IPS-15b (cell line): ENCODE measurements around the gene FAT4.

Source experiments
- H3K27me3 ChIP-seq: one replicate; pipeline ENCODE4 v1.6.1; 2013; ENCODE audit warnings: low read length; ENCODE audit not compliant: control insufficient read depth, insufficient read depth
- H3K36me3 ChIP-seq: one replicate; pipeline ENCODE4 v1.6.1; 2013; ENCODE audit warnings: low read length; ENCODE audit not compliant: control insufficient read depth, insufficient read depth
- H3K4me1 ChIP-seq: one replicate; pipeline ENCODE4 v1.6.1; 2013; ENCODE audit warnings: mild to moderate bottlenecking, low read length; ENCODE audit not compliant: control insufficient read depth, insufficient read depth
- H3K4me3 ChIP-seq: one replicate; pipeline ENCODE4 v1.5.1; 2013; ENCODE audit warnings: low read depth, low read length
- H3K9ac ChIP-seq: one replicate; pipeline ENCODE4 v1.6.1; 2013; ENCODE audit warnings: low read depth, mild to moderate bottlenecking, low read length
- H3K9me3 ChIP-seq: one replicate; pipeline ENCODE4 v1.6.1; 2013; ENCODE audit warnings: mild to moderate bottlenecking, low read length; ENCODE audit not compliant: control insufficient read depth, insufficient read depth

Gene FAT4

DNA sequence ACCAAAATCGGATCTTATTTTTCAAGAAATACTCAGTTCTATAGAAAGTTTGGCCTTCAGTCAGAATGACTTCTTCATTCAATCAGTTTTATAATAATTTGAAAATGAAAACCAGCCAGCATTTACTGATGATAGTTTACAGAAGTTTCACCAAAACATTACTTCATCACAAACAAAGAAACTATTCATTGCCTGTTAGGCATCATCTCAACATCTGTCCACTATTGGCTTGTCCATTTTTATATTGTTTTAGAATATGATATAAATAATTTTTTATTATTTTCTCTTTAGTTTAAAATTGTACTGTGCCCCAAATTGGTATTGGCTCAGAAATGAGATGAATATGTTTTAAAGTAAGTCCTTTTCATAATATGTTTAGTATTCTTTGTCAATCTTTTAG is 38.4 kb downstream of the FAT4 start:
- Histone ChIP-seq H3K9me3 (no peaks in the 10 kb centered on the region), H3K9ac (no peak overlapping the region), H3K36me3 (no peaks in the 10 kb centered on the region), H3K4me3 (no peak overlapping the region), H3K27me3 (no peaks in the 10 kb centered on the region), H3K4me1 (peaks cover 6% of the 10 kb centered on the region)

- H3K9me3 ChIP-seq, result no peaks in the 10 kb centered on the region
- no peaks in the 10 kb centered on the region for H3K36me3 ChIP-seq
- no peaks in the 10 kb centered on the region for H3K27me3 ChIP-seq
- no peak overlapping the region for H3K4me3 ChIP-seq
- no peak overlapping the region for H3K9ac ChIP-seq
- peaks cover 21% of the 10 kb centered on the region for H3K4me1 ChIP-seq
Measured at GRCh38 chr4:125355791-125356190, 41.0 kb downstream of the FAT4 start.

- no peaks in the 10 kb centered on the region for H3K27me3 ChIP-seq
- H3K36me3 ChIP-seq, result no peaks in the 10 kb centered on the region
- no peaks in the 10 kb centered on the region for H3K9me3 ChIP-seq
- H3K9ac ChIP-seq, result no peak overlapping the region
- no peak overlapping the region for H3K4me3 ChIP-seq
- peaks cover 21% of the 10 kb centered on the region for H3K4me1 ChIP-seq
Measured at GRCh38 chr4:125357675-125358074, 42.9 kb downstream of the FAT4 start.

- Histone ChIP-seq H3K27me3 (no peaks in the 10 kb centered on the region), H3K4me3 (peak overlapping the region; percentile 30), H3K9me3 (no peaks in the 10 kb centered on the region), H3K9ac (no peak overlapping the region), H3K36me3 (no peaks in the 10 kb centered on the region), H3K4me1 (peaks cover 21% of the 10 kb centered on the region)
Measured at GRCh38 chr4:125358453-125358852, 43.7 kb downstream of the FAT4 start.

- Histone ChIP-seq H3K36me3 (no peaks in the 10 kb centered on the region), H3K4me1 (peaks cover 21% of the 10 kb centered on the region), H3K9me3 (no peaks in the 10 kb centered on the region), H3K4me3 (no peak overlapping the region), H3K27me3 (no peaks in the 10 kb centered on the region), H3K9ac (no peak overlapping the region)
Measured at GRCh38 chr4:125359363-125359762, 44.6 kb downstream of the FAT4 start.

DNA sequence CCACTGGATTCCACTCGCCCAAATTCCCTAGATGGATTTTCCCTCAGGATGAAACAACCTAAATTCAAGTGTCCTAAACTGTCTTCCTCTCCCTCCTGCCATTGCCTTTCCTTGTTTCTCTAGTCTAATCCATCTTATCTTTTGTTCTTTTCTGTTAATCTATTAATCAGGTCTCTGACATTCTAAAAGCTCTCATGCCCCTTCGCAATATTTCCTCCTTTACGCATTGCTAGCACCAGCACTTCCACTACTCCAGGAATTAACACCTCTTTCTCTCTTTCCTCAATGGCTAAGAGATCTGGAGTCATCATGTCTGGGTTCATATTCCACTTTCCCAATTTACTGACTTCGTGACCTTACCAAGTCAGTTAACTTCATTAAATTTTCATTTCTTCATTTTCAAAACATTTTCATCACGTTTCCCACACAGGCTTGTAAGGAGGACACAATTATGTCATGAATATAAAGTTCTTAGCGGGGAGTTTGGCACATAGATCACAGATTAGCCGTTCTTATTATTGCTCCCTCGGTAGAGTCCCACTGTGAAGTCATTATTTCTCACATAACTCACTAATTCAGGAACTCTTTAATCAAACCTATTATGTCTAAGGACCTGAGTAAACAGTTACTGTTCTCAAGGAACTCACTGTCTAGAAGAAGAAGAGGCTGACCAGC is 45.3 kb downstream of the FAT4 start:
- Histone ChIP-seq H3K4me3 (no peak overlapping the region), H3K36me3 (no peaks in the 10 kb centered on the region), H3K9ac (no peak overlapping the region), H3K9me3 (no peaks in the 10 kb centered on the region), H3K4me1 (peaks cover 21% of the 10 kb centered on the region), H3K27me3 (no peaks in the 10 kb centered on the region)

DNA sequence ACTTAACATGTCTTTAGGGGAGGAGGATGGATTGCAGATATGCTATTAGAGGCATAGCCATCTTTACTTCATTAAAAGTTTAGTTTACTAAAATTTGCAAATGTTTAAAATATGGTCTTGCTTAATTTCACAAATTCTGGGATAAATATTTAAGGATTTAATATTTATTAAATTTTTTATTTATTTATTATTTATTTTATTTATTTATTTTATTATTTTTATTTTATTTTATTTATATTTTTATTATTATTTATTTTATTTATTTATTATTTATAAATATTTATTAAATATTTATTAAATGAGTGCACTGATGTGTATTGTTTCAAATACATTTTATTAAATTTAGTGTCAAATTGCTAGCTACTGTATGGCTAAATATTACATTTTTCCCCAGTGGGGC is 46.0 kb downstream of the FAT4 start:
- no peaks in the 10 kb centered on the region for H3K36me3 ChIP-seq
- no peak overlapping the region for H3K9ac ChIP-seq
- H3K4me3 ChIP-seq, result no peak overlapping the region

More for the DNA sequence above, 46.0 kb downstream of the FAT4 start:
- Histone ChIP-seq H3K4me1 (peaks cover 21% of the 10 kb centered on the region), H3K9me3 (no peaks in the 10 kb centered on the region), H3K27me3 (no peaks in the 10 kb centered on the region)
